Left ventricle myocardium inferior (tissue), 1 donor: ENCODE results near the gene RABEPK. TPM values are rescaled to one million over a fixed set of nuclear protein-coding genes. Genes with fewer than 3 reads are reported as not detected.
"Not testable (repeated sequence)": the region's sequence is repeated elsewhere in the genome, so short reads cannot be mapped to it uniquely, and the experiment has no call there.

ENCODE experiments used
- DNase-seq: peaks from one replicate; pipeline ENCODE4 v3.0.0-alpha.2; 2020
- H3K27ac ChIP-seq: fragments of 200-600 bp; replicated peaks from 2 replicates; pipeline ENCODE4 v1.8.0; 2021
- H3K27me3 ChIP-seq: fragments of 200-600 bp; 2 replicates; pipeline ENCODE4 v1.8.0; 2021; ENCODE audit warnings: low read depth
- H3K36me3 ChIP-seq: fragments of 200-600 bp; 2 replicates; pipeline ENCODE4 v1.8.0; 2021
- H3K4me1 ChIP-seq: fragments of 200-600 bp; 2 replicates; pipeline ENCODE4 v1.8.0; 2021
- H3K4me3 ChIP-seq: fragments of 200-600 bp; 2 replicates; pipeline ENCODE4 v1.8.0; 2021; ENCODE audit warnings: mild to moderate bottlenecking, moderate library complexity
- H3K9me3 ChIP-seq: fragments of 200-600 bp; replicated peaks from 2 replicates; pipeline ENCODE4 v1.8.0; 2021
- CTCF ChIP-seq: fragments of 200-600 bp; IDR thresholded peaks from 2 replicates; pipeline ENCODE4 v1.8.0; 2021; ENCODE audit warnings: antibody characterized with exemption, mild to moderate bottlenecking, borderline replicate concordance
- intact Hi-C: fragments of 100-400 bp; cut with micrococcal nuclease; formaldehyde crosslinking; loops from one replicate; pipeline ENCODE4 v1.11.0; 2022
- total RNA-seq: library from RNA; stranded (reverse); fragmentation: NEBNext Ultra II Directional; extraction: Animal tissue kit (Norgen Biotek cat#: 25700); gene quantifications from one replicate; pipeline ENCODE4 v1.2.1, GENCODE V29; 2021
- donor health status: DM: no; HTN: yes; CAD: no; lungs with severe emphysema.

Gene RABEPK
- total RNA-seq, 1 donor from 2014 or later = 9.7 TPM

- intact Hi-C loops = no loop called here
- no peaks in the 10 kb centered on the region for H3K27me3 ChIP-seq
- no peak for TF ChIP-seq CTCF
- no peak for DNase-seq
- H3K36me3 ChIP-seq = peaks cover 4% of the 10 kb centered on the region
- no peak overlapping the region for H3K27ac ChIP-seq
- H3K4me1 ChIP-seq = peaks cover 56% of the 10 kb centered on the region
- no peak overlapping the region for H3K4me3 ChIP-seq
- H3K9me3 ChIP-seq = no peaks in the 10 kb centered on the region
These were observed 22.5 kb upstream of the RABEPK start for GRCh38 chr9:125177888-125178287.

- H3K27me3 ChIP-seq, H3K27ac ChIP-seq, intact Hi-C loops, H3K9me3 ChIP-seq, H3K4me3 ChIP-seq, H3K36me3 ChIP-seq, DNase-seq: not testable (repeated sequence)
- peaks cover 56% of the 10 kb centered on the region for H3K4me1 ChIP-seq
These were observed 20.6 kb upstream of the RABEPK start for GRCh38 chr9:125179776-125180175.

- no peak for DNase-seq
- Histone ChIP-seq H3K9me3 (no peaks in the 10 kb centered on the region), H3K4me1 (peaks cover 57% of the 10 kb centered on the region), H3K27ac (peak overlapping the region; percentile 7), H3K36me3 (no peaks in the 10 kb centered on the region), H3K27me3 (no peaks in the 10 kb centered on the region), H3K4me3 (no peak overlapping the region)
- no peak for TF ChIP-seq CTCF
- intact Hi-C loops = no loop called here
These were observed 19.5 kb upstream of the RABEPK start for GRCh38 chr9:125180876-125181275.

GRCh38 chr9:125181756-125182155, 18.6 kb upstream of the RABEPK start:
- H3K4me3 ChIP-seq, H3K9me3 ChIP-seq, H3K27me3 ChIP-seq, DNase-seq, H3K36me3 ChIP-seq, intact Hi-C loops, H3K27ac ChIP-seq: not testable (repeated sequence)
- H3K4me1 ChIP-seq = peaks cover 57% of the 10 kb centered on the region

- Histone ChIP-seq H3K36me3 (no peaks in the 10 kb centered on the region), H3K4me1 (peaks cover 69% of the 10 kb centered on the region), H3K27me3 (no peaks in the 10 kb centered on the region), H3K4me3 (peak overlapping the region; percentile 15), H3K9me3 (no peaks in the 10 kb centered on the region), H3K27ac (peak overlapping the region; percentile 54)
- no peak for DNase-seq
- intact Hi-C loops = no loop called here
- TF ChIP-seq CTCF = no peak
These were observed 17.3 kb upstream of the RABEPK start for GRCh38 chr9:125183054-125183453.

- Histone ChIP-seq H3K9me3 (no peaks in the 10 kb centered on the region), H3K27ac (peak overlapping the region; percentile 54), H3K36me3 (no peaks in the 10 kb centered on the region), H3K27me3 (no peaks in the 10 kb centered on the region), H3K4me1 (peaks cover 74% of the 10 kb centered on the region), H3K4me3 (no peak overlapping the region)
- no peak for TF ChIP-seq CTCF
- no peak for DNase-seq
- intact Hi-C loops = no loop called here
These were observed 16.8 kb upstream of the RABEPK start for GRCh38 chr9:125183561-125183960.

- Histone ChIP-seq H3K4me1 (peaks cover 65% of the 10 kb centered on the region), H3K36me3 (no peaks in the 10 kb centered on the region), H3K9me3 (no peaks in the 10 kb centered on the region), H3K27ac (peak overlapping the region; percentile 96), H3K4me3 (peak overlapping the region; percentile 96), H3K27me3 (no peaks in the 10 kb centered on the region)
- intact Hi-C loops = no loop called here
- no peak for TF ChIP-seq CTCF
- DNase-seq = peak; percentile 18
These were observed 11.4 kb upstream of the RABEPK start for GRCh38 chr9:125189011-125189360.
